HCT116 (cell line): ENCODE data around the gene ALMS1. TPM values are rescaled to one million over a fixed set of nuclear protein-coding genes. Genes with fewer than 3 reads are reported as not detected.

Experiments used
- ATAC-seq: fragments of 200-7000 bp; cut with Tn5 transposase; 2 replicates; pipeline ENCODE4 v1.9.1; 2020; ENCODE audit warnings: mild to moderate bottlenecking, moderate library complexity
- BruUV-seq: library from RNA; stranded (reverse); fragments of 400-500 nt; replicated peaks from 2 replicates; lab custom pipeline; 2021; lab: Mats Ljungman, UMichigan
- CTCF ChIA-PET: fragments of 300-600 bp; sonication (Branson Sonifier 250); formaldehyde crosslinking; loops from one replicate; lab custom pipeline; 2021; ENCODE audit warnings: antibody characterized with exemption; lab: Charles Lee
- POLR2A ChIA-PET: fragments of 300-600, 350-600 bp; sonication (Branson Sonifier 250); formaldehyde crosslinking; loops from one replicate; lab custom pipeline; 2021; ENCODE audit warnings: antibody characterized with exemption; lab: Charles Lee
- RAD21 ChIA-PET, 2 experiments: fragments of 300-600 bp; sonication (Branson Sonifier 250); formaldehyde crosslinking; loops; one replicate each; lab custom pipeline; 2023; ENCODE audit warnings: low total read pairs in 2 of 2; ENCODE audit not compliant: uncharacterized antibody in 2 of 2, unreplicated experiment in 2 of 2, low non-redundant PET in 1 of 2; lab: Charles Lee
- DNase-seq: peaks from one replicate; pipeline ENCODE4 v3.0.0-alpha.2; 2010; ENCODE audit warnings: low read depth, low spot score
- H2AFZ ChIP-seq: fragments of 200-600 bp; shearing (Covaris generic), sonication (generic); 2 replicates; pipeline ENCODE4 v1.6.1; 2017; ENCODE audit warnings: low read depth, mixed run types, mixed read lengths, antibody characterized with exemption, low read length; ENCODE audit not compliant: poor library complexity, severe bottlenecking
- H3K27ac ChIP-seq: 2 replicates; pipeline ENCODE4 v1.5.1; 2012; ENCODE audit warnings: low read depth, low read length
- H3K27me3 ChIP-seq: fragments of 200-600 bp; sonication (generic); 2 replicates; pipeline ENCODE4 v1.6.1; 2016; ENCODE audit warnings: mixed run types, low read length, mixed read lengths; ENCODE audit not compliant: insufficient read depth
- H3K36me3 ChIP-seq, 2 experiments: fragments of 200-500 bp in 1 of 2; fragments of 200-600 bp in 1 of 2; sonication (Bioruptor generic) in 1 of 2; sonication (generic) in 1 of 2; 2 replicates each; pipeline versions ENCODE4 v1.5.1 to v1.6.1; 2014 to 2016; ENCODE audit warnings: low read length in 2 of 2, inconsistent platforms in 1 of 2, mixed read lengths in 1 of 2, mixed run types in 1 of 2; ENCODE audit not compliant: insufficient read depth in 2 of 2, control insufficient read depth in 1 of 2
- H3K4me1 ChIP-seq, 2 experiments: fragments of 200-600 bp in 1 of 2; sonication (generic) in 1 of 2; 2 replicates each; pipeline versions ENCODE4 v1.5.1 to v1.6.1; 2012 to 2017; ENCODE audit warnings: low read length in 2 of 2, inconsistent platforms in 1 of 2, mild to moderate bottlenecking in 1 of 2, mixed read lengths in 1 of 2, mixed run types in 1 of 2, moderate library complexity in 1 of 2; ENCODE audit not compliant: insufficient read depth in 2 of 2, control insufficient read depth in 1 of 2
- H3K4me2 ChIP-seq: fragments of 200-600 bp; sonication (generic); 2 replicates; pipeline ENCODE4 v1.6.1; 2017; ENCODE audit warnings: mixed run types, low read length, mixed read lengths
- H3K4me3 ChIP-seq, 2 experiments: fragments of 200-600 bp in 1 of 2; sonication (generic) in 1 of 2; replicated peaks in 1 of 2; 2 replicates each; pipeline ENCODE4 v1.5.1; 2011 to 2016; ENCODE audit warnings: low read length in 2 of 2, control low read depth in 1 of 2, low read depth in 1 of 2, mild to moderate bottlenecking in 1 of 2, mixed read lengths in 1 of 2, mixed run types in 1 of 2
- H3K79me2 ChIP-seq: fragments of 200-600 bp; sonication (generic); 2 replicates; pipeline ENCODE4 v1.6.1; 2017; ENCODE audit warnings: mild to moderate bottlenecking, mixed run types, low read length, moderate library complexity, mixed read lengths; ENCODE audit not compliant: insufficient read depth
- H3K9ac ChIP-seq: fragments of 200-600 bp; sonication (generic); 2 replicates; pipeline ENCODE4 v1.6.1; 2016; ENCODE audit warnings: low read length, mixed read lengths
- H3K9me2 ChIP-seq: fragments of 200-600 bp; sonication (generic), shearing (Covaris generic); 2 replicates; pipeline ENCODE4 v1.6.1; 2017; ENCODE audit warnings: mixed run types, mild to moderate bottlenecking, moderate library complexity; ENCODE audit not compliant: insufficient read depth
- H3K9me3 ChIP-seq, 2 experiments: fragments of 200-500 bp in 1 of 2; fragments of 200-600 bp in 1 of 2; sonication (Bioruptor generic) in 1 of 2; sonication (generic) in 1 of 2; 2 replicates each; pipeline ENCODE4 v1.6.1; 2014 to 2017; ENCODE audit warnings: low read length in 2 of 2, mixed read lengths in 2 of 2, inconsistent platforms in 1 of 2, low read depth in 1 of 2, mild to moderate bottlenecking in 1 of 2, mixed run types in 1 of 2, moderate library complexity in 1 of 2; ENCODE audit not compliant: control insufficient read depth in 1 of 2, insufficient read depth in 1 of 2
- H4K20me1 ChIP-seq: fragments of 200-600 bp; sonication (generic), shearing (Covaris generic); 2 replicates; pipeline ENCODE4 v1.6.1; 2017; ENCODE audit warnings: mixed run types, mild to moderate bottlenecking, moderate library complexity; ENCODE audit not compliant: insufficient read depth
- ATF3 ChIP-seq: IDR thresholded peaks from 2 replicates; pipeline ENCODE4 v1.6.1; 2012
- CBX3 ChIP-seq: IDR thresholded peaks from 2 replicates; pipeline ENCODE4 v1.6.1; 2012; ENCODE audit warnings: low read depth
- CTCF ChIP-seq, 3 experiments: fragments of 200-600 bp in 1 of 3; sonication (generic) in 1 of 3; IDR thresholded peaks in 2 of 3; conservative IDR thresholded peaks in 1 of 3; 2 replicates each; pipeline ENCODE4 v1.5.1; 2012 to 2017; ENCODE audit warnings: low read depth in 2 of 3, low read length in 2 of 3, antibody characterized with exemption in 1 of 3, borderline replicate concordance in 1 of 3, control low read depth in 1 of 3, mild to moderate bottlenecking in 1 of 3, mixed read lengths in 1 of 3, mixed run types in 1 of 3, moderate library complexity in 1 of 3; ENCODE audit not compliant: insufficient read depth in 1 of 3
- ELF1 ChIP-seq: IDR thresholded peaks from 2 replicates; pipeline ENCODE4 v1.6.1; 2012; ENCODE audit warnings: low read depth, borderline replicate concordance
- EZH2phosphoT487 ChIP-seq: fragments of 200-600 bp; IDR thresholded peaks from 2 replicates; pipeline ENCODE4 v1.6.1; 2018; ENCODE audit warnings: antibody characterized with exemption, borderline replicate concordance
- POLR2AphosphoS5 ChIP-seq: IDR thresholded peaks from 2 replicates; pipeline ENCODE4 v1.6.1; 2011; ENCODE audit warnings: mild to moderate bottlenecking, low read depth, low read length, moderate library complexity
- RAD21 ChIP-seq: IDR thresholded peaks from 2 replicates; pipeline ENCODE4 v1.6.1; 2012; ENCODE audit warnings: low read depth, mild to moderate bottlenecking
- REST ChIP-seq: IDR thresholded peaks from 2 replicates; pipeline ENCODE4 v1.6.1; 2012; ENCODE audit warnings: low read depth
- SP1 ChIP-seq: IDR thresholded peaks from 2 replicates; pipeline ENCODE4 v1.6.1; 2012; ENCODE audit warnings: low read depth
- YY1 ChIP-seq: IDR thresholded peaks from 2 replicates; pipeline ENCODE4 v1.6.1; 2011; ENCODE audit warnings: low read length, low read depth, moderate library complexity, mild to moderate bottlenecking; ENCODE audit not compliant: insufficient replicate concordance; ENCODE audit errors: extremely low read depth
- ZFX ChIP-seq: fragments of 450-650 bp; IDR thresholded peaks from 2 replicates; pipeline ENCODE4 v1.6.1; 2017
- ZNF274 ChIP-seq: fragments of 200-500 bp; sonication (Bioruptor generic); IDR thresholded peaks from 2 replicates; pipeline ENCODE4 v1.6.1; 2014; ENCODE audit warnings: mild to moderate bottlenecking, low read depth, low read length, inconsistent platforms
- intact Hi-C: fragments of 100-400 bp; cut with micrococcal nuclease; formaldehyde crosslinking; loops from 2 replicates; pipeline ENCODE4 v1.10.0; 2022
- total RNA-seq: library from RNA; stranded (reverse); gene quantifications from one replicate; pipeline ENCODE4 v1.2.1, GENCODE V29; 2021; ENCODE audit not compliant: unreplicated experiment
- TF ChIP-seq, protein P1 (sequence below): IDR thresholded peaks from 2 replicates; pipeline ENCODE4 v1.6.1; 2012

Gene ALMS1
- total RNA-seq, 1 experiment from 2014 or later = 20.5 TPM

- H3K27ac ChIP-seq = no peak overlapping the region
- no peak for TF ChIP-seq CBX3
- no peak for TF ChIP-seq ZFX
- TF ChIP-seq REST = no peak
- TF ChIP-seq SP1 = no peak
- TF ChIP-seq, protein P1, sequence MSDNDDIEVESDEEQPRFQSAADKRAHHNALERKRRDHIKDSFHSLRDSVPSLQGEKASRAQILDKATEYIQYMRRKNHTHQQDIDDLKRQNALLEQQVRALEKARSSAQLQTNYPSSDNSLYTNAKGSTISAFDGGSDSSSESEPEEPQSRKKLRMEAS = no peak
- TF ChIP-seq RAD21 = no peak
- TF ChIP-seq ELF1 = no peak
- no peak for TF ChIP-seq POLR2AphosphoS5
- TF ChIP-seq EZH2phosphoT487 = no peak
- no peak for TF ChIP-seq CTCF (IDR thresholded peaks at IDR 0.05 in 2 of 3, conservative IDR thresholded peaks at IDR 0.05 in 1 of 3; ENCODE audit: borderline replicate concordance in 1 of 3, insufficient read depth in 1 of 3, low read depth in 2 of 3, low read length in 2 of 3)
- TF ChIP-seq ZNF274 = no peak
- no peak for TF ChIP-seq YY1
- TF ChIP-seq ATF3 = no peak
- TF ChIP-seq, all 23 proteins: peak for 0
- DNase-seq (no peak), ATAC-seq (no peak)
- H3K4me1 ChIP-seq = no peaks in the 10 kb centered on the region
- no TSS peak for BruUV-seq
- no peak overlapping the region for H2AFZ ChIP-seq
- intact Hi-C loops = no loop called here
- H3K27me3 ChIP-seq = peaks cover 9% of the 10 kb centered on the region; the same call in 1 of the 2 replicates
- H3K9ac ChIP-seq = no peak overlapping the region
- H3K9me3 ChIP-seq = no peaks in the 10 kb centered on the region
- no peak overlapping the region for H3K4me3 ChIP-seq
- POLR2A ChIA-PET = no interaction called here
- no peaks in the 10 kb centered on the region for H3K36me3 ChIP-seq
- no peak overlapping the region for H3K4me2 ChIP-seq
- RAD21 ChIA-PET = no interaction called here
- no peaks in the 10 kb centered on the region for H3K9me2 ChIP-seq
- no peaks in the 10 kb centered on the region for H4K20me1 ChIP-seq
- CTCF ChIA-PET = interaction anchor here (0.8 kb wide), 1 partner anchor 10 kb away, joined by 3 read pairs; no protein-coding TSS in a partner anchor
- no peaks in the 10 kb centered on the region for H3K79me2 ChIP-seq
These were observed 15.3 kb upstream of the ALMS1 start for GRCh38 chr2:73370348-73370747.
